H1 (cell line): ENCODE measurements around the gene CREBBP. TPM values are rescaled to one million over a fixed set of nuclear protein-coding genes. Genes with fewer than 3 reads are reported as not detected.

Experiments
- BACH1 ChIP-seq: IDR thresholded peaks from 2 replicates; pipeline ENCODE4 v1.6.1; 2012; ENCODE audit warnings: low read length, improper control_type of control experiment
- CBX8 ChIP-seq: fragments of 300-800, 300-1000 bp; sonication (generic); IDR thresholded peaks from 2 replicates; pipeline ENCODE4 v1.7.1; 2016; ENCODE audit warnings: low read depth, low read length, borderline replicate concordance
- CHD7 ChIP-seq: fragments of 300-600 bp; sonication (generic); IDR thresholded peaks from 2 replicates; pipeline ENCODE4 v1.7.1; 2012; ENCODE audit warnings: low read length, moderate library complexity, mild to moderate bottlenecking, inconsistent platforms; ENCODE audit not compliant: insufficient replicate concordance
- EGR1 ChIP-seq: IDR thresholded peaks from 2 replicates; pipeline ENCODE4 v1.6.1; 2011; ENCODE audit warnings: low read depth, low read length, borderline replicate concordance
- GABPA ChIP-seq: IDR thresholded peaks from 2 replicates; pipeline ENCODE4 v1.6.1; 2011; ENCODE audit warnings: mild to moderate bottlenecking, low read length, moderate library complexity, borderline replicate concordance; ENCODE audit not compliant: insufficient read depth
- SAP30 ChIP-seq: fragments of 300-600 bp; sonication (generic); IDR thresholded peaks from 2 replicates; pipeline ENCODE4 v1.7.1; 2012; ENCODE audit warnings: low read length, moderate library complexity, mild to moderate bottlenecking, inconsistent platforms; ENCODE audit not compliant: insufficient read depth, insufficient replicate concordance
- SUZ12 ChIP-seq: fragments of 200-600 bp; sonication (generic); IDR thresholded peaks from 2 replicates; pipeline ENCODE4 v1.6.1; 2012; ENCODE audit warnings: mild to moderate bottlenecking, inconsistent platforms, low read length, moderate library complexity, mixed read lengths
- YY1 ChIP-seq: IDR thresholded peaks from 2 replicates; pipeline ENCODE4 v1.6.1; 2011; ENCODE audit warnings: low read depth, mild to moderate bottlenecking, low read length
- ZNF274 ChIP-seq: IDR thresholded peaks from 2 replicates; pipeline ENCODE4 v1.7.0; 2012; ENCODE audit warnings: low read length, borderline replicate concordance; ENCODE audit errors: extremely low read depth
- polyA plus RNA-seq, 7 experiments: library from polyadenylated mRNA; depleted of rRNA in 3 of 7; stranded (reverse) in 5 of 7; unstranded in 2 of 7; fragments of >200 nt in 5 of 7; fragments of 200-250 nt in 2 of 7; gene quantifications; 1 replicate in 5 of 7; 2 replicates in 1 of 7; 4 replicates in 1 of 7; pipeline versions ENCODE4 v1.2.1 to v1.2.3, GENCODE V29; 2011 to 2013; ENCODE audit warnings: missing spikeins in 2 of 7, mixed read lengths in 2 of 7
- total RNA-seq: library from RNA; stranded (reverse); fragmentation: NEBNext Ultra II Directional; extraction: Animal tissue kit (Norgen Biotek cat#: 25700); gene quantifications from 2 replicates; pipeline ENCODE4 v1.2.1, GENCODE V29; 2021
- TF ChIP-seq, protein P1 (sequence below): IDR thresholded peaks from 2 replicates; pipeline ENCODE4 v1.6.1; 2011; ENCODE audit warnings: low read depth, mild to moderate bottlenecking, low read length; ENCODE audit not compliant: insufficient read depth
- TF ChIP-seq, protein P2 (sequence below): IDR thresholded peaks from 2 replicates; pipeline ENCODE4 v1.6.1; 2012; ENCODE audit warnings: inconsistent platforms

CREBBP gene
- total and polyA plus RNA-seq, 2 of the 8 experiments (the other 6 are each of a cell fraction or from before 2014, with no cell fraction given), result 10.0 to 60.1 TPM

- TF ChIP-seq CHD7, result no peak
- no peak for TF ChIP-seq SAP30
- no peak for TF ChIP-seq GABPA
- no peak for TF ChIP-seq YY1
- TF ChIP-seq CBX8, result no peak
- TF ChIP-seq, protein P1, sequence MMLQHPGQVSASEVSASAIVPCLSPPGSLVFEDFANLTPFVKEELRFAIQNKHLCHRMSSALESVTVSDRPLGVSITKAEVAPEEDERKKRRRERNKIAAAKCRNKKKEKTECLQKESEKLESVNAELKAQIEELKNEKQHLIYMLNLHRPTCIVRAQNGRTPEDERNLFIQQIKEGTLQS, result no peak
- no peak for TF ChIP-seq SUZ12
- no peak for TF ChIP-seq EGR1
- TF ChIP-seq ZNF274, result no peak
- TF ChIP-seq BACH1, result no peak
- TF ChIP-seq, protein P2, sequence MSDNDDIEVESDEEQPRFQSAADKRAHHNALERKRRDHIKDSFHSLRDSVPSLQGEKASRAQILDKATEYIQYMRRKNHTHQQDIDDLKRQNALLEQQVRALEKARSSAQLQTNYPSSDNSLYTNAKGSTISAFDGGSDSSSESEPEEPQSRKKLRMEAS, result no peak
These were observed 181.6 kb downstream of the CREBBP start (continued) for GRCh38 chr16:3698941-3699340.
